GM21717 (cell line): Measurements from ENCODE around the gene SOCS3.

Source experiments
- ATAC-seq: cut with Tn5 transposase; IDR thresholded peaks from one replicate; pipeline ENCODE4 v1.9.1; 2021; ENCODE audit warnings: mild to moderate bottlenecking, moderate library complexity; ENCODE audit not compliant: unreplicated experiment

The SOCS3 gene

DNA sequence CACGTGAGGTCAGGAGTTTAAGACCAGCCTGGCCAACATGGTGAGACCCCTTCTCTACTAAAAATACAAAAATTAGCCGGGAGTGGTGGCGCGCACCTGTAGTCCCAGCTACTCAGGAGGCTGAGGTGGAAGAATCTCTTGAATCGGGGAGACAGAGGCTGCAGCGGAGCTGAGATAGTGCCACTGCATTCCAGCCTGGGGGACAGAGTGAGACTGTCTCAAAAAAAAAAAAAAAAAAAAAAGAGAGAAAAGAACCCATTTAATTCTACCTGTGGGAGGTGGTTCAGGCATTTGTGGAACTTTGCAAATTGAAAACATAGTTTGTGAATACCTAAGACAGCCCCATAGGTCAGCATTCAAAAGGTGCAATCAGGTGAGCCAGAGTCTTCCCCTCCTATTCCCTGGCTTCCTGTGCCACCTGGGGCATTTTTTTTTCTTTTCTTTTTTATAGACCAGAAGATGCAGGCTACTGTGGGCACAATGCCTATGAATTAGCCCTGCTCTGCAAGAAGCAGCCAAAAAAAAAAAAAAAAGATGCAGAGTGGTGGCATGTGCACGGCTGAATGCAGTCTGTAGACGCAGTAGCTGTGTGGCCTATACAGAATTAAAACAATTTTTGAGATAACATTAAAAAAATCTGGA is 9.1 kb upstream of the SOCS3 start:
- ATAC-seq, result no peak

DNA sequence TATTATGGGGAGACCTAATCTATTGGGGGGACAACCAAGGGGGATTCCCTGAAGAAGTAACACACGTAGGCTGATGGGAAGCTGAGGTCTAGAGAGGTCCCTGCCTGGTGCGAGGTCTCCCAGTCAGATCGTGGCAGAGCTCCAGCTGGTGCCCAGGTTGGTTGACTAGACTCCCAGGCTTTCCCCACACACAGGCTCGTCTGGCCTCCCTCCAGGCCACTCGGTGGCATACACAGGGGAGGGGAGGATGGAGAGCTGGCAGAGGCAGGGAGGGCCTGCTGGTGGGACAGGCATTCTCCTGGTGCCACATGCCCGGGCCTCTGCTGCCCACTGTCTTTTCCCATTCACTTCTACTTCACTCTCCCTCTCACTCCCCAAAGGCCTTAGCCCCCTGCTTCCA is 8.5 kb upstream of the SOCS3 start:
- ATAC-seq, result no peak

DNA sequence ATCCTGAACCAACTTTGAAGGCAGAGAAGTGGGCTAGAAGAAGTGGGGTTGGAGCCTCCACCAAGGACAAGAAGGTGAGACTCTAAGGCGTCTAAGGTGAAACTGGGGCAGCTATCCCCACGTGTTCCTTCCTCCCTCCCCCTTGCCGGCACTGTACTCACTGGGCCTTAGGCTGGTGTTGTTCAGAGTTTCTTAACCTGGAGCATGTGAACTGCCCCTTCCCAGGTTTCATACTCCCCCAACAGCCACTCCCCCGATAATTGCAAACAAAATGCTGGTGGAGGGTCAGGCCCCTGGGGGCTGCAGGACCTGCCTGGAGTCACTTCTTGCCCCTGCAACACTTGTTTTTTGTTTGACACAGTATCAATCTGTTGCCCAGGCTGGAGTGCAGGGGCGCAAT is 7.3 kb upstream of the SOCS3 start:
- ATAC-seq, result no peak

DNA sequence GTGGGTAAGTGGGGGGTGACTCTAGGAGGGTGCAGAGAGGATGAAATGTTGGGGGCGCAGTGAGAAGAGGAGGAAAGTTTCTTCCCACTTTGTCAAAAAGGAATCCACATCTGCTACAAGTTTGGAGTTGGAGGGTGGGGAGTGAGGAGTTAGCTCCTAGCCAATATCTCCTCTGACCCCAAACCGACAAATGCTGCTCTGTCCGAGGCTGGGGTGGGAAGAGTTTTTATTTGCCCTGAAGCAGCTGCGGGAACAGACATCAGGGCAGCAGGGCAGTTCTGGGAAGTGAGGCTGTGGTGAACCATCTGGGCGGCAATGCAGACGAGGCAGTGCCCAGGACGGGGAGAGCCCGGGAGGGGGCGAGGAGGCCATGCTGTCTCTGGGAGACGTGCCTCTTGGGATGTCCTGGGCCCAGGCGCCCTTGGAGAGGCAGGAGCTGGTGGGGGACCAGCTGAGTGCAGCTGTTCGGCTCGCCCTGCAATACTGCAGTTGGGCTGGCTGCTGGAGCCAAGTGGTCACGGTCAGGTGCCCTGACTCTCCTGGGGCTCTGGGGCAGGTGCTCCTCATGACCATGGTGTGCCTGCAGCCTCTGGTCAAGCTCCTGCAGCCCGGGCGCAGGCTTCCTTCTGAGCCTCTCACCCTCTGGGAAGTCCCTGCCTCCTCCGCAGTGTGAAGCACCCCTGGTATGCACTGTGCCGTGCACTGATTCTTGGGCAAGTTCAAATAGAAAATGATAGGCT is 6.4 kb upstream of the SOCS3 start:
- no peak for ATAC-seq

DNA sequence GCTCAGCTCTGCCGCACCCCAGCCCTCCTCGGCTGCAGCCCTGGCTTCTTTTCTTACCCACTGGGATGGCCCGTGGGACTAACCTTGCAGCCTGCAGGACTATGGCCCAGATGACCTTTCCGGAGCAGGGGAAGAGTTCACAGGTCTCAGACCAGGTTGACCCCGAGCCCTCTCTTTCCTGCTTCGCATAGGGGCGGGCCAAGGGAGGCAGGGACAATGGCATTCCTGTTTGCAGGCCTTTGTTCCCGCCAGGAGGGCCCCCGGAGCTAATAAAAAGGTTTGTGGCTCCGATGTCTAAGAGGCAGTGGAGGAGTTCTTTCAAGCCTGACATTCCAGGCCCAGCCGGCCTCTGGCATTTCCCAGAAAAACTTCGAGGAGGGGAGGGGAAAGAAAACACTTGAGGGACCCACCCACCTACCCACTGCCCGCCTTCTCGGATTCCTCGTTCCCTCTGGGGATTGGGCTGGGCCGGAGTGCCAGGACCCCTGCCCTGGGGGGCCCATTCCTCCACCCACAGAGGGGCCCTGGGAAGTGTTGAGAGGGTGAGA is 5.8 kb upstream of the SOCS3 start:
- no peak for ATAC-seq

DNA sequence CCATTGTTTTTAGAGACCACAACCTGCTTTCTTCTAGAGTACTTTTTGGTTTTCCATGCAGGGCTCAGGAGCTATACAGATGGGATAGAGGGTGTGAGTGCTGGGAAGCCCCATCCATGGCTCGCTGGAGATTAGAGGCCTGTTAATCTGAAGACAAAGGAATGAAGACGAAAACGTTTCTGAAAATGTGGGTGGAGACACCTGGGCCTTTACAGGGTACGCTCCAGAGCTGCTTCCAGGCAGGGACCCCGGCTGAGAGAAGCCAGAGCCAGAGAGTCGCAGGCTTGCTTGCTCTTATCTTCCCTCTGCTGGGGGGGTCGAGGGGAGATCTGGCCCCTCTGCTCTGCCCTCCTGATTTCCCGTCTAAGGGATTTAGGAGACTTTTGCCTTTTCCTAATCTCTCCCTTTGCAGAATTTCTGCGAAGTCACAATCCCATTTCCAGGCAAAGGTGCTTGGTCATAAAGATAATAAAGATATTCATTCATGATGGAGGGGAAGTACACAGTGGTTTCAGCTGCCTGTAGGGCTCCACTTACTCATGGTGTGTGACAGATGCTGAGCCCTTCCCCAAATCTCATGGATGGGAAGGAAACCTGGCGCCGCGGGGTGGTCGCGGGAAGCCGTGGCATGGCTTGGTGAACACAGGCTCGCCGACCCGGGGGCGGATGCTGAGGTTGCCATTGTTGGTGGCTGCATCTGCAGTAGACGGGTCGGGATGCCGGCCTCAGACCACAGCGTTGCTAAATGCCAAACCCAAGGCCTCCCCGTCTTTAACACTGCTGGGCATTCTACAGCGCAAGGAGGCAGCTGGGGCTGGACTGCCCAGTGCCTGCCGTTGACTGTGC is 4.8 kb upstream of the SOCS3 start:
- no peak for ATAC-seq

DNA sequence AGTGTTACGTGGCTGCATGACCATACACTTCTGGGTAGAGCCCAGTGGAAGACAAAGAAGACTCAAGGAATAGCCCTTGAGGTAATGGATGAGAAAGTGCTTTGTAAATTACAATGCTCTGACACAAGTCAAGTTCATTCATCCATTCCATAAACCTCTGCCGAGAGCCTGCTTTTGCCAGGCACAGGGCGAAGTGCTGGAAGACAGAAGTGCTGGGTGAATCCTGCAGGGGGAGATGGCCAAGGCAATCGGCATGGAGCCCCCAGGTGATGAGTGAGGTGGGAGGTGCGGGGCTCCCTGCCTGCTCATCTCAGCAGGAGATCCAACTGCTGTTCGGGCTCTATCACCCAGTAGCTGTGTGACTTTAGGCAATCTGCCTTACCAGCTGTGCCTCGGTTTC is 2.8 kb upstream of the SOCS3 start:
- no peak for ATAC-seq

DNA sequence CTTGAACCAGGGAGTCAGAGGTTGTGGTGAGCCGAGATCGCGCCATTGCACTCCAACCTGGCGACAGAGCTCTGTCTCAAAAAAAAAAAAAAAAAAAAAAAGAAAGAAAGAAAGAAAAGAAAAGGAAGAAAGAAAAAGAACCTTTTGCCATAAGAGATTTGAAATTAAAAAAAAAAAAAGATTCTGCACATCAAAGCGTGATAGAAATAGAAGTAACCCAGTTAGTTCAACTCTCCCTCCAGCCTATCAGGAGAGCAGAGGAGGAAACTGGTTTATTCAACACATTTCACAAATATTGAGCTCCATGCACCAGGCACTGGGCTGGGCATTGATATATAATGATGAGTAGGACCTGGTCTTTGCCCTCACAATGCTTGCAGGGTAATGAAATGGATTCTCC is 2.4 kb upstream of the SOCS3 start:
- no peak for ATAC-seq

DNA sequence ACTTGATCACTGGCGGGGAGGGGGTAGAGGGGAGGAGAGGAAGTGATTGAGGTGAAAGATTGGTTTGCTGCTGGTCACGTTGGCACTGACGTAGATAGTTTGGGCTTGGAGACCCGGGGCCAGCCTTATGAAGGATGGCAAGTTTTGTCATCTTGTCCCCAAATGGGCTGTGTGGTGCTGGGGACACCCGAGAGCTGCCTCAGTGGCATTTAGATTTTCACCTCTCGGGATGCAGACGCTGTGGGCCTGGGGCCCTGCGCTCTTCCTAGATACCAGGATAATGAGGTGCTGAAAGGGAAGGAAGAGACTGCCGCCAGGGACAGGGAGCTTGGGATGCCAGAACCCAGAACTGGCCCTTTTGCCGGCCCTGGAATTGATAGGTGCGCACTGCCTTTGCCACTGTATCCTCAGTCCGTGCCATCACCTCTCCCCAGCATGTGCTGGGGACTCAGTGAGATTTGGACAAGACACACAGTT is 1.4 kb upstream of the SOCS3 start:
- no peak for ATAC-seq

DNA sequence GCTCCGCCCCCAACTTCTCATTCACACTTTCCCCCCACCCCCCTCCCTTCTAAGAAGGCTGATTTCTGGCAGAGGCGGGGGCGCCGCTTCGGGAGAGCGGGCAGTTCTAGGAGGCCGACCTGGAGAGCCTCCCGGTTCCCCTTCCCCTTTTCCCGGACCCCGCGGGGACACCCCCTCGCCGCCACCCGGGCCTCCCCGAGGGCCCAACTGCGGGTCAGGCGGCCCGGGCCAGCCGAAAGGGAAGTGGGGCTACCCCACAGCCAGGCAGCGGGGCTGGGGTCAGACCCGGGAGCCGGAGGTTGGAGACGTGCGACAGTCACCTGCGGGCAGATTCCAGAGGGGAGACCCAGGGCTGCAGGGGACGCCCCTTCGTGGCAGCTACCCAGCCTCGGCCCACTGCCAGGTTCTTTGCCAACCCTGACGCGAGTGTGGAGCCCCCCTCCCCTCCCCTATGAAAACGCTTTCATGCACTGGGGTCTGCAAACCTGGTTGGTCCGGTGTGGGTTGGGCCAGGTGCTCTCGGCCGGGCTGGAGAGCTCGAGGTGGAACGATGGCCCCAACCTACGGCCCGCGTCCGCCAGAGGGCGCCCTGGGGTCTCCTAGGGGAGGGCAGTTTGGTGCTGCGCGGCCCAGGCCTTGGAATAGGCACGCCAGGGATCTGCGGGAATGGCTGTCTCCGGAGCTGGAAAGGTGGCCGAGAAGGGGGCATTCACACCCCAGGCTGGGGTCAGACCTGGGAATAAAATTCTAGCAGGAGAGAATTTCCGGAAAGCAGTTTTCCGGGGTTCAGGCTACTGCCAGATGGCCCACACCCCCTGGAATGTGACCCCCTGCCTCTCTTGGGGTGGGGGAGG is 721 bp upstream of the SOCS3 start:
- peak; percentile 19 for ATAC-seq

DNA sequence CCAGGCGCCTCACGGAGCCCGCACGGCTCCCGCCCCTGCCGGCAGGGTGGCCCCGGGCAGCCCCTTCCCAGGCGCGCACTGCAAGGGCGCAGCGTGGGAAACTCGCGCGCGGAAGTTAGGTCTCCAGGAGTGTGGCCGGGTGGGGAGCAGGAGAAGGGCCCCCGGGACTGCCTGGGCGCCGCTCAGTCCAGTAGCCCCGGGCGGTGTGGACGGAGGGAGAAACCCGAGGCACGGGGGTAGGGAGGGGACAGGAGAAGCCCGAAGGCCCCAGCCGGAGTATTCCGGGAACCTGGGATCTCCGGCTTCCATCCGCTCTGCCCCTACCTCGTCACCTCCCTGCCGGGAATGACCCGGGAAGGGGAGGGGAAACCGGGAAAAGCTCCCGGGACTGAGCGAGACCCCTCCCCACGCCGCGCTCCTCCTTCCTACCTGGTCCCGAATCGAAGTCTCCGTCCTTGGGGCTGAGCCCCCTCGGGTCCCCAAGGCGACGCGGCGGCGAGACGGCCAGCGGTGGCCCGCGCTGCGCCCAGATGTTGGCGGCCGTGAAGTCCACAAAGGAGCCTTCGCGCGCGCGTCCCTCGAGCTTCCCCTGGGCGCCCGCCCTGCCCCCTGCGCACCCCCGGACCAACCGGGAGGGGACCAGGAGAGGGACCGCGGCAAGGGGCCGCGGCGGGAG is 418 bp downstream of the SOCS3 start:
- ATAC-seq, result no peak

DNA sequence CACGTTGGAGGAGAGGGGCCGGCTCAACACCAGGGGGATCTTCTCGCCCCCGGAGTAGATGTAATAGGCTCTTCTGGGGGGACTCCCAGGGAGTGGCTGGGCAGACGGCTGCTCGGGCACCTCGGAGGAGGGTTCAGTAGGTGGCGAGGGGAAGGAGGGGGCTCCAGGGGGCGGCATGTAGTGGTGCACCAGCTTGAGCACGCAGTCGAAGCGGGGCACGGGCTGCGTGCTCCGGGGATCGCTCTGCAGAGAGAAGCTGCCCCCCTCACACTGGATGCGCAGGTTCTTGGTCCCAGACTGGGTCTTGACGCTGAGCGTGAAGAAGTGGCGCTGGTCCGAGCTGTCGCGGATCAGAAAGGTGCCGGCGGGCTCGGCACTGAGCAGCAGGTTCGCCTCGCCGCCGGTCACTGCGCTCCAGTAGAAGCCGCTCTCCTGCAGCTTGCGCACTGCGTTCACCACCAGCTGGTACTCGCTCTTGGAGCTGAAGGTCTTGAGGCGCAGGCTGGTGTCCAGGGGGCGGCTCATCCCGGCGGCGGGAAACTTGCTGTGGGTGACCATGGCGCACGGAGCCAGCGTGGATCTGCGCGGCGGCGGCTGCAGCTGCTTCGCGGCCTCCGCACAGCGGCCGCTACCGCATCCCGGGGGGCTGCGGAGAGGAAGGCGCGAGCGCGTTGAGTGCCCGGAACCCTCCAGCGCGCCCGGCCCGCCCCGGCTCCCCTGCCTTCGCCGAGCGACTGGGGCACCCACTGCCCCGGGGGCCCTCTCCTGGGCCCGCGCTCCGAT is 1.1 kb downstream of the SOCS3 start:
- ATAC-seq, result no peak

DNA sequence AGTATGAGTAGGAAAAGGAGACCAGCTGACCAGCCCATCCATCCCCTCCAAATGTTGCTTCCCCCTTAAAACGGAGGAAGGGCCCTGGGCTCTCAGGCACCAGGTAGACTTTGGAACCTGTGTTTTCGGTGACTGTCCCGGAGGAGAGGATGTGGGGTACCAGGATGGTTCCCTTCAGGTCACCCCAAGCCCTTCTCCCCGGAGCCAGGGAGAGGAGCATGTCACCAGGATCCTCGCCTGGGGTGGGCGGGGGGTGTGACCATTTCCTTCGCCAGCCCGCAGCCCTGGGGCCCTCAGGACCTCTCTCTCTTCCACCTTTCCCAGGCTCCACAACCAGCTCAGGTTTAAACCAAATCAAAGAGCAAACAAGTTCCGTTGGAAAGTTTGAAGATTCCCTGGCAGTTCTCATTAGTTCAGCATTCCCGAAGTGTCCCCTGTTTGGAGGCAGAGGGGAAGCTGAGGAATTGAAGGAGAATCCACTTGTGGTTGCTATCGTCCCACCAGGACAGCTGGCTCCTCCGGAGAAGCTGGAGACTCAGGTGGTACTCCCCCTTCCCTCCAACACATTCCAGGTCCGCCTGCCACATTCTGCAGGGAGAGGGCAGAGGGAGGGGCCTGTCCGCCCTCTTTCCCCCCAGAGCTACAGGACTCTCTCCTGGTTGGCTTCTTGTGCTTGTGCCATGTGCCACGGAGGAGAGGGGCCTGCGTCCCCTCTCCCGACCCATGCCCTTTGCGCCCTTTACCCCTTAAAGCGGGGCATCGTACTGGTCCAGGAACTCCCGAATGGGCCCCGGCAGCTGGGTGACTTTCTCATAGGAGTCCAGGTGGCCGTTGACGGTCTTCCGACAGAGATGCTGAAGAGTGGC is 2.0 kb downstream of the SOCS3 start:
- no peak for ATAC-seq

DNA sequence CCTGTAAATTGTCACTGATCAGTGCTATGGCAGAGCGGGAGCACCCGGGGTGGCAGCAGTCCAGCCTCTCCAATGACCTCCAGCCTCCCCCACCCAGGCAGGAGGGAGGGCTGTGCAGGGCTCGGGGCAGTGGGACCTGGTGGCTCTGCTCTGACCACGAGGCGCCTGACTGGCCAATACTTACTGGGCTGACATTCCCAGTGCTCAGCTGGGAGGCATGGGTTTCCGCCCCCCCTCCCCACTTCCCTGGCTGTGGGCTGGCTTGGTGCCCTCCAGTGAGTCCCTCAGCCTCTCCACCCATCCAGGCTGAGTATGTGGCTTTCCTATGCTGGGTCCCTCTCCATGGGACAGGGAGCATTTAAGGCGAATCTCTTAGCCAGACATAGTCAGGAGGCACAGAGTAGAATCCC is 2.7 kb downstream of the SOCS3 start:
- ATAC-seq, result no peak

DNA sequence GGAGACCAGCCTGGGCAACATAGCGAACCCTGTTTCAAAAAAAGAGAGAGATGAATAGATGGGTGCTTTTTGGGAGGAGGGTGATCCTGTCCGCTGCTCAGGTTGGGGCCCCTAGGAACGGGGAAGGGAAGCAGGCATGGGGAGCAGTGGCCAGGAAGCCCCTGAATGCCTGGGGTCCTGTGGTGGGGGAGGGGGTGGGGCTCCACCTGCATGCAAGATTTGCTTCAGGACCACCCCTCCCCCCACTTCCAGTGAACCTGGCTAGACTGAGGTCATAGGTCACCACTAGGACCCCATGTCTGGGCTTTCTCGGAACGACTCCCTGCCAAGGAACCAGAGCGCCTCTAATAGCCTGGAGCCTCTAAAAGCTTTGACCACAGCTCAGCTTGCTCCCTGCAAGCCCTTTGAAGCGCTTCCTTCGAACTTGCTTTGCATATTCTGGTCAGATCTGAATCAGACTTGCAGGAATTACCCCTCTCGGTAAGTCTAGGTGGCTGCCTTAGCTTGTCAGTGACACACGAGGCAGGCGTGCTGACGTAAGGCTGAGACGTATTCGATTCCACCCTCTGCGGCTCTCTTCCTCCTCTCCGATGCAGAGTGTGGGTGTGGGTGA is 3.7 kb downstream of the SOCS3 start:
- ATAC-seq, result peak; percentile 37

DNA sequence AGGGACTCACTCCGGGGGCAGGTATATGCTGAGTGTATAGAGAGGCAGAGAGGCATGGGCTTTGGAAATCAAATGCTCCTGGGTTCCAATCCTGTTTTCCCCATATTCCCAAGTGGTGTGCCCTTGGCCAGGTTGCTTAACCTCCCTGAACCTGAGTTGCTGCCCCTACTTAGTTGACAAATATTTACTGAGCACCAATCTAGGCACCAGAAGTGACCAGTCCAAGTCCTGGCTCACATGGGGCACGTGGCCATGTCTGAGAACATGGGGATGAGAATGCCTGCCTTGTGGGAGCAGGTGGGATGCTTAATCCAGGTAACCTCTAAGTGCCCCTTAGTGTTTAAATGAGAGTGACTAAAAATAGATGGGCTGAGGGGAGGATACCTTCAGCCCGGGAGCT is 4.2 kb downstream of the SOCS3 start:
- no peak for ATAC-seq

DNA sequence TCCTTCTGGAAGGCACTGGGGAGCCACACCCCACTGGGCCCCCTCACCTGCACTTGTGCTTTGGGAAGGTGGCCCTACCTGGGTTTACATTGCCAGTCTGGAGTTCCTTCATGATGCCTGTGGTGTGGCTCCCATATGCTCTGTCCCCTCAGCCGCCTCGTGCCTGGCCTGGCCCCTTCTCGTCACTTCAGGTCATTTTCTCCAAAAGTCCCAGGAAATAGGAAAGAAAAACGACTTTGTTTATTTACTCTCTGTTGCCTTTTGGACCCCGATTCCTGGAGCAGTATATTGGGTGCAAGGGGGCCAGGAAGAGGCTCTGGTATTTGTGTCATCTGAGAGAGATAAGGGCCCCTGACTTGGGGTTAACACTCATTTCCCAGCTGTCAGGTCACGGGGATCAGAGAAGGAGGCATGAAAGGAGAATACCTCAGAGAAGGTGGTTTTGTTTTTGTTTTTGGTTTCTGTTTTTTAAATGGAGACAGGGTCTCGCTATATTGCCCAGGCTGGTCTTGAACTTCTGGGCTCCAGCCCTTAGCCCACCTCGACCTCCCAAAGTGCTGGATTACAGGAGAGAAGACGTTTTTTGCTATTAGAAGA is 4.7 kb downstream of the SOCS3 start:
- ATAC-seq, result no peak
